ENCODE measurements around the gene KRTAP10-8.
A peak's percentile ranks its signal among the peaks of the same experiment; 100 is the strongest.
"Not testable (repeated sequence)": the region's sequence is repeated elsewhere in the genome, so short reads cannot be mapped to it uniquely, and the experiment has no call there.

Gene KRTAP10-8

GRCh38 chr21:44579056-44579832 lies 32.6 kb upstream of the KRTAP10-8 start:
- DNase-seq (ENCODE audit: low read depth in 2 of 3, low spot score in 1 of 3) = no peak

GRCh38 chr21:44579833-44580144 lies 32.1 kb upstream of the KRTAP10-8 start:
- no peak for DNase-seq (ENCODE audit: low read depth in 2 of 3, low spot score in 1 of 3)

- DNase-seq (ENCODE audit: low read depth in 2 of 3, low spot score in 1 of 3) = not testable (repeated sequence)
Observed at GRCh38 chr21:44580231-44580821, 31.6 kb upstream of the KRTAP10-8 start, which contains the start of gene KRTAP10-5. Gene KRTAP10-5 (minus strand): TSS chr21:44580604. CDS start chr21:44580578, 26 bp downstream.

- DNase-seq (ENCODE audit: low read depth in 2 of 3, low spot score in 1 of 3) = no peak
Observed at GRCh38 chr21:44581158-44581557, 30.7 kb upstream of the KRTAP10-8 start.

GRCh38 chr21:44582055-44582454 lies 29.8 kb upstream of the KRTAP10-8 start:
- DNase-seq (ENCODE audit: low read depth in 2 of 3, low spot score in 1 of 3) = no peak

GRCh38 chr21:44583089-44583799 lies 28.6 kb upstream of the KRTAP10-8 start:
- no peak for DNase-seq (ENCODE audit: low read depth in 2 of 3, low spot score in 1 of 3)

- DNase-seq (ENCODE audit: low read depth in 2 of 3, low spot score in 1 of 3) = peak; percentile 9 to 21 (median 21)
Observed at GRCh38 chr21:44583800-44584147, 28.1 kb upstream of the KRTAP10-8 start.

- no peak for DNase-seq (ENCODE audit: low read depth in 2 of 3, low spot score in 1 of 3)
Observed at GRCh38 chr21:44585892-44586291, 26.0 kb upstream of the KRTAP10-8 start.

- no peak for DNase-seq (ENCODE audit: low read depth in 2 of 3, low spot score in 1 of 3)
Observed at GRCh38 chr21:44589094-44589493, 22.8 kb upstream of the KRTAP10-8 start.

- no peak for DNase-seq (ENCODE audit: low read depth in 2 of 3, low spot score in 1 of 3)
Observed at GRCh38 chr21:44589586-44590305, 22.1 kb upstream of the KRTAP10-8 start.

GRCh38 chr21:44590311-44590721 lies 21.6 kb upstream of the KRTAP10-8 start:
- no peak for DNase-seq (ENCODE audit: low read depth in 2 of 3, low spot score in 1 of 3)

GRCh38 chr21:44590897-44591800 lies 20.7 kb upstream of the KRTAP10-8 start:
- DNase-seq (ENCODE audit: low read depth in 2 of 3, low spot score in 1 of 3) = not testable (repeated sequence)

GRCh38 chr21:44591801-44592130 lies 20.1 kb upstream of the KRTAP10-8 start:
- DNase-seq (ENCODE audit: low read depth in 2 of 3, low spot score in 1 of 3) = not testable (repeated sequence)

GRCh38 chr21:44592446-44593311 lies 19.2 kb upstream of the KRTAP10-8 start, which contains the start of gene KRTAP10-6:
Gene KRTAP10-6 (minus strand): TSS chr21:44592505. CDS start chr21:44592484, 21 bp downstream.
- no peak for DNase-seq (ENCODE audit: low read depth in 2 of 3, low spot score in 1 of 3)

- DNase-seq (ENCODE audit: low read depth in 2 of 3, low spot score in 1 of 3) = no peak
Observed at GRCh38 chr21:44593598-44594405, 18.1 kb upstream of the KRTAP10-8 start.

GRCh38 chr21:44594406-44594916 lies 17.4 kb upstream of the KRTAP10-8 start:
- no peak for DNase-seq (ENCODE audit: low read depth in 2 of 3, low spot score in 1 of 3)

GRCh38 chr21:44595524-44595923 lies 16.4 kb upstream of the KRTAP10-8 start:
- DNase-seq (ENCODE audit: low read depth in 2 of 3, low spot score in 1 of 3) = no peak

GRCh38 chr21:44596068-44596725 lies 15.7 kb upstream of the KRTAP10-8 start:
- DNase-seq (ENCODE audit: low read depth in 2 of 3, low spot score in 1 of 3) = no peak
